ENCODE measurements around the gene ETV6.
"Not testable (repeated sequence)": the region's sequence is repeated elsewhere in the genome, so short reads cannot be mapped to it uniquely, and the experiment has no call there.

The ETV6 gene

GRCh38 chr12:11678781-11679180, 29.3 kb downstream of the ETV6 start:
- no peak for TF ChIP-seq CTCF (IDR thresholded peaks at IDR 0.05; ENCODE audit: low read depth, low read length)
- H3K4me3 ChIP-seq (ENCODE audit: low read depth, low read length) = no peak overlapping the region
- no peak for DNase-seq (ENCODE audit: low read depth, low spot score)
- in situ Hi-C loops (cut with HindIII; ENCODE audit: low sequenced_read_pairs) = no loop called here

- no peak for DNase-seq (ENCODE audit: low read depth, low spot score)
- H3K4me3 ChIP-seq (ENCODE audit: low read depth, low read length) = no peak overlapping the region
- TF ChIP-seq CTCF (IDR thresholded peaks at IDR 0.05; ENCODE audit: low read depth, low read length) = no peak
- in situ Hi-C loops (cut with HindIII; ENCODE audit: low sequenced_read_pairs) = no loop called here
Observed at GRCh38 chr12:11681207-11681606, 31.7 kb downstream of the ETV6 start.

DNA sequence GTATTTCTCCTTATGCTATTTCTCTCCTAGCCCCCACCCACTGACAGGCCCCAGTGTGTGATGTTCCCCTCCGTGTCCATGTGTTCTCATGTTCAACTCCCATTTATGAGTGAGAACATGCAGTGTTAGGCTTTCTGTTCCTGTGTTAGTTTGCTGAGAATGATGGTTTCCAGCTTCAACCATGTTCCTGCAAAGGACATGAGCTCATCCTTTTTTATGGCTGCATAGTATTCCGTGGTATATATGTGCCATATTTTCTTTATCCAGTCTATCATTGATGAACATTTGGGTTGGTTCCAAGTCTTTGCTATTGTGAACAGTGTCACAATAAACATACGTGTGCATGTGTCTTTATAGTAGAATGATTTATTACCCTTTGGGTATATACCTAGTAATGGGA, 32.2 kb downstream of the ETV6 start:
- H3K4me3 ChIP-seq (ENCODE audit: low read depth, low read length); DNase-seq (ENCODE audit: low read depth, low spot score); in situ Hi-C loops (cut with HindIII; ENCODE audit: low sequenced_read_pairs): not testable (repeated sequence)

- in situ Hi-C loops (cut with HindIII; ENCODE audit: low sequenced_read_pairs) = no loop called here
- H3K4me3 ChIP-seq (ENCODE audit: low read depth, low read length) = no peak overlapping the region
- TF ChIP-seq CTCF (IDR thresholded peaks at IDR 0.05; ENCODE audit: low read depth, low read length) = no peak
- no peak for DNase-seq (ENCODE audit: low read depth, low spot score)
Observed at GRCh38 chr12:11684393-11684792, 34.9 kb downstream of the ETV6 start.

DNA sequence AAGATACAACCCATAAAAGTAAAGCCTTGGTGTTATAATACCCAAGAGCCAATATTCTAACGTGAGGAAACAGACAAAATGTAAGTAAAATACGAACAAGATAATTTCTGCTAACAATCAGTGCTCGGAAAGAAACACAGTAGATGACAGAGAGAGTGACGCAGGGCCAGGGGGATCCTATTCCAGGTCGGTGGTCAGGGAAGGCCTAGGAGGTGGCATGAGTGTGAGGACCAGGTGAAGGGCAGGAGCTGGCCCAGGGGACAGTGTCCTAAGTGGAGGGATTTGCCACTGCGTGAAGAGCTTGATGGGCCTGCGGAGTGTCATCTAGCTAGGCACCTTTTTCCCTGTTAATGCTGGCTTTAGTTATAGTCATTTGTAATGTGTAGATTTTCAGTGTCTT, 35.3 kb downstream of the ETV6 start:
- in situ Hi-C loops (cut with HindIII; ENCODE audit: low sequenced_read_pairs) = no loop called here
- H3K4me3 ChIP-seq (ENCODE audit: low read depth, low read length) = no peak overlapping the region
- TF ChIP-seq CTCF (IDR thresholded peaks at IDR 0.05; ENCODE audit: low read depth, low read length) = no peak
- DNase-seq (ENCODE audit: low read depth, low spot score) = no peak

DNA sequence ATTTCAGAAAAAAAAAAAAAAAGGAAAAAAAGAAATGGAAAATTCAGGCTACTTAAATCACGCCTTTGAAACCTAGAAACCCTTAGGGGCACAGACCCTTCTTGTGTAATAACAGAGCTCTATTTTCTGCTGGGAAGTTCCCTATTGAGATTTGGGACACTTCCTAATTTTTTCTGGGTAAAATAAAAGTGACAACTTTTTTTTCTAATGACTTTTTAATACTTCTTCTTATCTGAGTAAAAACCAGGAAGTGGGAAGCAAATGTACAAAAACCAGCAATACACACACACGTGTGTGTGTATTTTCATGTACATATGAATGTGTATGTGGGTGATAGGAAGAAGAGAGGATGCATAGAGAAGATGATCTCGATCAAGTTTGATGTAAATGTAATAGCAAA, 35.8 kb downstream of the ETV6 start:
- no peak for TF ChIP-seq CTCF (IDR thresholded peaks at IDR 0.05; ENCODE audit: low read depth, low read length)
- no peak for DNase-seq (ENCODE audit: low read depth, low spot score)

GRCh38 chr12:11685716-11686115, 36.2 kb downstream of the ETV6 start:
- in situ Hi-C loops (cut with HindIII; ENCODE audit: low sequenced_read_pairs) = no loop called here
- no peak for TF ChIP-seq CTCF (IDR thresholded peaks at IDR 0.05; ENCODE audit: low read depth, low read length)
- H3K4me3 ChIP-seq (ENCODE audit: low read depth, low read length) = no peak overlapping the region
- peak; percentile 27 for DNase-seq (ENCODE audit: low read depth, low spot score)

More for the DNA sequence above, 35.8 kb downstream of the ETV6 start:
- in situ Hi-C loops (cut with HindIII; ENCODE audit: low sequenced_read_pairs) = no loop called here
- no peak overlapping the region for H3K4me3 ChIP-seq (ENCODE audit: low read depth, low read length)
